RWPE2 (cell line): ENCODE data around the gene FMNL3.

Source experiments
- ATAC-seq: fragments of 200-7000 bp; cut with Tn5 transposase; 3 replicates; pipeline ENCODE4 v1.9.1; 2021; ENCODE audit warnings: low read depth
- DNase-seq: peaks from one replicate; pipeline ENCODE4 v3.0.0-alpha.2; 2020; ENCODE audit warnings: low spot score
- H3K27ac ChIP-seq: fragments of 450-650 bp; 2 replicates; pipeline ENCODE4 v1.5.1; 2017; ENCODE audit warnings: mild to moderate bottlenecking; ENCODE audit not compliant: poor library complexity, severe bottlenecking
- H3K27me3 ChIP-seq: fragments of 250-450 bp; sonication (Bioruptor Pico); 2 replicates; pipeline ENCODE4 v1.5.1; 2021; ENCODE audit warnings: mild to moderate bottlenecking, moderate library complexity; ENCODE audit not compliant: insufficient read depth, poor library complexity, severe bottlenecking
- H3K36me3 ChIP-seq: fragments of 250-450 bp; sonication (Bioruptor Pico); 2 replicates; pipeline ENCODE4 v1.5.1; 2020; ENCODE audit warnings: low read depth, mild to moderate bottlenecking, moderate library complexity
- H3K4me1 ChIP-seq: fragments of 250-450 bp; sonication (Bioruptor Pico); 2 replicates; pipeline ENCODE4 v1.5.1; 2021; ENCODE audit warnings: mild to moderate bottlenecking, moderate library complexity; ENCODE audit not compliant: insufficient read depth, poor library complexity, severe bottlenecking
- H3K4me3 ChIP-seq: fragments of 250-450 bp; sonication (Bioruptor Pico); 2 replicates; pipeline ENCODE4 v1.5.1; 2021; ENCODE audit warnings: mild to moderate bottlenecking, moderate library complexity; ENCODE audit not compliant: severe bottlenecking
- H3K9me3 ChIP-seq: fragments of 250-450 bp; sonication (Bioruptor Pico); 2 replicates; pipeline ENCODE4 v1.5.1; 2021; ENCODE audit warnings: mild to moderate bottlenecking, moderate library complexity; ENCODE audit not compliant: severe bottlenecking
- CTCF ChIP-seq: fragments of 450-650 bp; IDR thresholded peaks from one replicate; pipeline ENCODE4 v1.5.1; 2017; ENCODE audit warnings: mild to moderate bottlenecking, moderate library complexity; ENCODE audit not compliant: poor library complexity, severe bottlenecking

FMNL3 gene

GRCh38 chr12:49646331-49646830, 60.8 kb downstream of the FMNL3 start:
- peaks cover 40% of the 10 kb centered on the region for H3K36me3 ChIP-seq
- peaks cover 27% of the 10 kb centered on the region for H3K4me1 ChIP-seq
- H3K27me3 ChIP-seq, result no peaks in the 10 kb centered on the region
- H3K4me3 ChIP-seq, result no peak overlapping the region
- no peak overlapping the region for H3K27ac ChIP-seq
- TF ChIP-seq CTCF, result no peak
- DNase-seq, result no peak
- no peak for ATAC-seq
- H3K9me3 ChIP-seq, result no peaks in the 10 kb centered on the region

GRCh38 chr12:49645146-49646039, 61.8 kb downstream of the FMNL3 start:
- no peak for ATAC-seq
- no peak overlapping the region for H3K4me3 ChIP-seq
- H3K36me3 ChIP-seq, result peaks cover 46% of the 10 kb centered on the region

GRCh38 chr12:49644620-49644994, 62.6 kb downstream of the FMNL3 start:
- no peaks in the 10 kb centered on the region for H3K27me3 ChIP-seq
- peaks cover 51% of the 10 kb centered on the region for H3K36me3 ChIP-seq
- ATAC-seq, result peak; percentile 53
- peak; percentile 91 for TF ChIP-seq CTCF
- H3K4me3 ChIP-seq, result no peak overlapping the region
- H3K9me3 ChIP-seq, result no peaks in the 10 kb centered on the region
- DNase-seq, result no peak
- peak overlapping the region; percentile 71 for H3K27ac ChIP-seq
- H3K4me1 ChIP-seq, result peaks cover 27% of the 10 kb centered on the region

More at GRCh38 chr12:49645146-49646039, 61.8 kb downstream of the FMNL3 start:
- DNase-seq, result no peak
- H3K27ac ChIP-seq, result peak overlapping the region; percentile 71
- peaks cover 27% of the 10 kb centered on the region for H3K4me1 ChIP-seq
- H3K27me3 ChIP-seq, result no peaks in the 10 kb centered on the region
- TF ChIP-seq CTCF, result no peak
- H3K9me3 ChIP-seq, result no peaks in the 10 kb centered on the region

- no peak for TF ChIP-seq CTCF
- no peak overlapping the region for H3K4me3 ChIP-seq
- H3K27me3 ChIP-seq, result no peaks in the 10 kb centered on the region
- H3K9me3 ChIP-seq, result no peaks in the 10 kb centered on the region
- H3K27ac ChIP-seq, result peak overlapping the region; percentile 71
- DNase-seq (no peak), ATAC-seq (peak; percentile 82)
- H3K4me1 ChIP-seq, result peaks cover 27% of the 10 kb centered on the region
- peaks cover 56% of the 10 kb centered on the region for H3K36me3 ChIP-seq
Observed at GRCh38 chr12:49643961-49644619, 63.1 kb downstream of the FMNL3 start.
